HPDE6-E6E7 (cell line): Measurements from ENCODE around the gene BST1.
A peak's percentile ranks its signal among the peaks of the same experiment; 100 is the strongest.

Experiments
- DNase-seq: peaks from one replicate; pipeline ENCODE4 v3.0.0; 2011; ENCODE audit warnings: missing footprints; ENCODE audit errors: extremely low spot score

Gene BST1

GRCh38 chr4:15702941-15703403 is at the start of gene BST1:
Gene BST1 (plus strand): TSS chr4:15703065. CDS start chr4:15703145, 80 bp downstream.
- DNase-seq = no peak

GRCh38 chr4:15653420-15653819 is 49.4 kb upstream of the BST1 start:
- DNase-seq = no peak

GRCh38 chr4:15653864-15654592 is 48.8 kb upstream of the BST1 start:
- DNase-seq = no peak

GRCh38 chr4:15654593-15655222 is 48.2 kb upstream of the BST1 start:
- peak; percentile 19 for DNase-seq

GRCh38 chr4:15655223-15656037 is 47.4 kb upstream of the BST1 start, which contains the start of gene FBXL5:
Gene FBXL5 (minus strand): TSS chr4:15655357. CDS start chr4:15655287, 70 bp downstream.
- DNase-seq = peak; percentile 66

GRCh38 chr4:15656038-15656470 is 46.8 kb upstream of the BST1 start:
- no peak for DNase-seq

- DNase-seq = no peak
Measured at GRCh38 chr4:15657366-15657765, 45.5 kb upstream of the BST1 start.

- no peak for DNase-seq
Measured at GRCh38 chr4:15658136-15658770, 44.6 kb upstream of the BST1 start.

GRCh38 chr4:15658781-15659180 is 44.1 kb upstream of the BST1 start:
- no peak for DNase-seq

GRCh38 chr4:15659768-15660570 is 42.9 kb upstream of the BST1 start:
- no peak for DNase-seq

- DNase-seq = peak; percentile 84
Measured at GRCh38 chr4:15665753-15666365, 37.0 kb upstream of the BST1 start.

- DNase-seq = no peak
Measured at GRCh38 chr4:15667006-15667405, 35.9 kb upstream of the BST1 start.

- DNase-seq = no peak
Measured at GRCh38 chr4:15668566-15669435, 34.1 kb upstream of the BST1 start.

GRCh38 chr4:15670576-15670975 is 32.3 kb upstream of the BST1 start:
- DNase-seq = no peak

GRCh38 chr4:15672101-15672500 is 30.8 kb upstream of the BST1 start:
- DNase-seq = no peak

GRCh38 chr4:15673337-15673736 is 29.5 kb upstream of the BST1 start:
- DNase-seq = no peak

- DNase-seq = no peak
Measured at GRCh38 chr4:15674046-15674445, 28.8 kb upstream of the BST1 start.

- DNase-seq = no peak
Measured at GRCh38 chr4:15674926-15675325, 27.9 kb upstream of the BST1 start.

GRCh38 chr4:15675356-15675755 is 27.5 kb upstream of the BST1 start:
- DNase-seq = no peak

- no peak for DNase-seq
Measured at GRCh38 chr4:15676039-15676438, 26.8 kb upstream of the BST1 start.
